ENCODE measurements around the gene F10.
"Not testable (repeated sequence)": the region's sequence is repeated elsewhere in the genome, so short reads cannot be mapped to it uniquely, and the experiment has no call there.

F10 gene

GRCh38 chr13:113078902-113079780 is 43.5 kb upstream of the F10 start:
- no peak for DNase-seq
- Histone ChIP-seq H3K79me1 (replicated peaks; ENCODE audit: low read length, poor library complexity, severe bottlenecking) (no peaks in the 10 kb centered on the region), H3K27ac (ENCODE audit: low read length, poor library complexity, severe bottlenecking) (no peak overlapping the region), H3K27me3 (ENCODE audit: control insufficient read depth in 1 of 2, insufficient read depth in 1 of 2, low read length in 2 of 2) (peaks cover 8 to 25% of the 10 kb centered on the region in 2 experiments), H3K4ac (ENCODE audit: low read depth in 1 of 2, low read length in 2 of 2) (no peak overlapping the region), H3K4me2 (ENCODE audit: low read length, poor library complexity, severe bottlenecking) (no peak overlapping the region), H3K36me3 (ENCODE audit: control insufficient read depth in 1 of 2, insufficient read depth in 2 of 2, low read depth in 1 of 2, low read length in 2 of 2) (peaks cover 2 to 10% of the 10 kb centered on the region in 2 experiments), H2BK5ac (ENCODE audit: low read depth, low read length, poor library complexity, severe bottlenecking) (no peak overlapping the region), H2AFZ (ENCODE audit: low read depth, low read length) (no peak overlapping the region), H4K91ac (ENCODE audit: low read length) (no peak overlapping the region), H3K9me3 (ENCODE audit: control insufficient read depth, low read length) (no peaks in the 10 kb centered on the region), H3K14ac (ENCODE audit: low read length in 2 of 2) (no peak overlapping the region), H2BK12ac (ENCODE audit: low read length in 2 of 2) (no peak overlapping the region), H4K8ac (ENCODE audit: low read length) (no peak overlapping the region), H2BK120ac (ENCODE audit: low read depth, low read length) (no peak overlapping the region), H2BK15ac (ENCODE audit: low read depth, poor library complexity, severe bottlenecking) (peak overlapping the region; percentile 15), H2AK5ac (ENCODE audit: low read length, severe bottlenecking) (no peak overlapping the region), H3K9ac (ENCODE audit: low read length) (no peak overlapping the region), H3K18ac (ENCODE audit: low read depth in 1 of 2, low read length in 2 of 2) (no peak overlapping the region), H3K23ac (ENCODE audit: low read length in 2 of 2) (no peak overlapping the region), H3K4me3 (ENCODE audit: insufficient read depth in 1 of 2, low read depth in 1 of 2, low read length in 2 of 2) (no peak overlapping the region), H3K4me1 (ENCODE audit: control insufficient read depth, insufficient read depth, low read depth, low read length) (no peaks in the 10 kb centered on the region)
- 89% methylated on average over 25 of the region's 27 CpGs for WGBS

- not testable (repeated sequence) for H2BK15ac ChIP-seq (ENCODE audit: low read depth, poor library complexity, severe bottlenecking); H3K79me1 ChIP-seq (replicated peaks; ENCODE audit: low read length, poor library complexity, severe bottlenecking); H3K27ac ChIP-seq (ENCODE audit: low read length, poor library complexity, severe bottlenecking); H3K4me1 ChIP-seq (ENCODE audit: control insufficient read depth, insufficient read depth, low read depth, low read length); H4K8ac ChIP-seq (ENCODE audit: low read length); H2AK5ac ChIP-seq (ENCODE audit: low read length, severe bottlenecking); H3K18ac ChIP-seq (ENCODE audit: low read depth in 1 of 2, low read length in 2 of 2); H3K4me2 ChIP-seq (ENCODE audit: low read length, poor library complexity, severe bottlenecking); H3K9ac ChIP-seq (ENCODE audit: low read length); H2BK5ac ChIP-seq (ENCODE audit: low read depth, low read length, poor library complexity, severe bottlenecking); H3K4me3 ChIP-seq (ENCODE audit: insufficient read depth in 1 of 2, low read depth in 1 of 2, low read length in 2 of 2); H2BK12ac ChIP-seq (ENCODE audit: low read length in 2 of 2); H4K91ac ChIP-seq (ENCODE audit: low read length); DNase-seq; H2BK120ac ChIP-seq (ENCODE audit: low read depth, low read length); H3K36me3 ChIP-seq (ENCODE audit: control insufficient read depth in 1 of 2, insufficient read depth in 2 of 2, low read depth in 1 of 2, low read length in 2 of 2); H2AFZ ChIP-seq (ENCODE audit: low read depth, low read length); H3K4ac ChIP-seq (ENCODE audit: low read depth in 1 of 2, low read length in 2 of 2); H3K23ac ChIP-seq (ENCODE audit: low read length in 2 of 2); H3K14ac ChIP-seq (ENCODE audit: low read length in 2 of 2); H3K9me3 ChIP-seq (ENCODE audit: control insufficient read depth, low read length)
- 63% methylated on average over 6 of the region's 9 CpGs for whole genome bisulfite sequencing
- H3K27me3 ChIP-seq (ENCODE audit: control insufficient read depth in 1 of 2, insufficient read depth in 1 of 2, low read length in 2 of 2): peaks cover 8 to 25% of the 10 kb centered on the region in 2 experiments
These were observed 42.9 kb upstream of the F10 start for GRCh38 chr13:113079781-113080080.

GRCh38 chr13:113080361-113080831 is 42.2 kb upstream of the F10 start:
- Histone ChIP-seq H3K9ac (ENCODE audit: low read length) (no peak overlapping the region), H3K4me2 (ENCODE audit: low read length, poor library complexity, severe bottlenecking) (no peak overlapping the region), H3K4ac (ENCODE audit: low read depth in 1 of 2, low read length in 2 of 2) (no peak overlapping the region), H3K27me3 (ENCODE audit: control insufficient read depth in 1 of 2, insufficient read depth in 1 of 2, low read length in 2 of 2) (peaks cover 11 to 25% of the 10 kb centered on the region in 2 experiments), H3K23ac (ENCODE audit: low read length in 2 of 2) (peak overlapping the region in 1 of 2 experiments; percentile 25), H4K8ac (ENCODE audit: low read length) (no peak overlapping the region), H3K27ac (ENCODE audit: low read length, poor library complexity, severe bottlenecking) (no peak overlapping the region), H4K91ac (ENCODE audit: low read length) (no peak overlapping the region), H3K4me1 (ENCODE audit: control insufficient read depth, insufficient read depth, low read depth, low read length) (peaks cover 2% of the 10 kb centered on the region), H2BK120ac (ENCODE audit: low read depth, low read length) (no peak overlapping the region), H3K18ac (ENCODE audit: low read depth in 1 of 2, low read length in 2 of 2) (no peak overlapping the region), H2AK5ac (ENCODE audit: low read length, severe bottlenecking) (no peak overlapping the region), H3K14ac (ENCODE audit: low read length in 2 of 2) (no peak overlapping the region), H3K79me1 (replicated peaks; ENCODE audit: low read length, poor library complexity, severe bottlenecking) (no peaks in the 10 kb centered on the region), H3K36me3 (ENCODE audit: control insufficient read depth in 1 of 2, insufficient read depth in 2 of 2, low read depth in 1 of 2, low read length in 2 of 2) (no peaks in the 10 kb centered on the region), H3K4me3 (ENCODE audit: insufficient read depth in 1 of 2, low read depth in 1 of 2, low read length in 2 of 2) (no peak overlapping the region), H2AFZ (ENCODE audit: low read depth, low read length) (no peak overlapping the region), H2BK12ac (ENCODE audit: low read length in 2 of 2) (no peak overlapping the region), H3K9me3 (ENCODE audit: control insufficient read depth, low read length) (no peaks in the 10 kb centered on the region), H2BK5ac (ENCODE audit: low read depth, low read length, poor library complexity, severe bottlenecking) (no peak overlapping the region), H2BK15ac (ENCODE audit: low read depth, poor library complexity, severe bottlenecking) (no peak overlapping the region)
- WGBS: 84% methylated on average over 18 of the region's 18 CpGs
- DNase-seq: no peak

- Histone ChIP-seq H3K36me3 (ENCODE audit: control insufficient read depth in 1 of 2, insufficient read depth in 2 of 2, low read depth in 1 of 2, low read length in 2 of 2) (no peaks in the 10 kb centered on the region), H2BK120ac (ENCODE audit: low read depth, low read length) (no peak overlapping the region), H3K27me3 (ENCODE audit: control insufficient read depth in 1 of 2, insufficient read depth in 1 of 2, low read length in 2 of 2) (peaks cover 11 to 25% of the 10 kb centered on the region in 2 experiments), H2AK5ac (ENCODE audit: low read length, severe bottlenecking) (no peak overlapping the region), H4K8ac (ENCODE audit: low read length) (no peak overlapping the region), H2AFZ (ENCODE audit: low read depth, low read length) (no peak overlapping the region), H3K79me1 (replicated peaks; ENCODE audit: low read length, poor library complexity, severe bottlenecking) (no peaks in the 10 kb centered on the region), H3K9me3 (ENCODE audit: control insufficient read depth, low read length) (no peaks in the 10 kb centered on the region), H3K23ac (ENCODE audit: low read length in 2 of 2) (no peak overlapping the region), H3K4me2 (ENCODE audit: low read length, poor library complexity, severe bottlenecking) (no peak overlapping the region), H3K4me3 (ENCODE audit: insufficient read depth in 1 of 2, low read depth in 1 of 2, low read length in 2 of 2) (no peak overlapping the region), H3K4ac (ENCODE audit: low read depth in 1 of 2, low read length in 2 of 2) (no peak overlapping the region), H4K91ac (ENCODE audit: low read length) (no peak overlapping the region), H3K9ac (ENCODE audit: low read length) (no peak overlapping the region), H2BK15ac (ENCODE audit: low read depth, poor library complexity, severe bottlenecking) (no peak overlapping the region), H2BK5ac (ENCODE audit: low read depth, low read length, poor library complexity, severe bottlenecking) (no peak overlapping the region), H3K27ac (ENCODE audit: low read length, poor library complexity, severe bottlenecking) (no peak overlapping the region), H3K18ac (ENCODE audit: low read depth in 1 of 2, low read length in 2 of 2) (no peak overlapping the region), H3K4me1 (ENCODE audit: control insufficient read depth, insufficient read depth, low read depth, low read length) (peaks cover 2% of the 10 kb centered on the region), H3K14ac (ENCODE audit: low read length in 2 of 2) (no peak overlapping the region), H2BK12ac (ENCODE audit: low read length in 2 of 2) (no peak overlapping the region)
- no peak for DNase-seq
- WGBS: 92% methylated on average over 21 of the region's 25 CpGs
These were observed 41.6 kb upstream of the F10 start for GRCh38 chr13:113080901-113081521.

Data from mesenchymal stem cell (in vitro differentiated cells and primary cell).